Hematopoietic multipotent progenitor cell treated with erythropoietin and hydrocortisone succinate and interleukin-3 and kit ligand, for 6 days (in vitro differentiated cells): ENCODE results near the gene CSPG4.
A peak's percentile ranks its signal among the peaks of the same experiment; 100 is the strongest.

Experiments used
- DNase-seq: peaks from one replicate; pipeline ENCODE4 v3.0.0-alpha.2; 2015

Gene CSPG4

DNA sequence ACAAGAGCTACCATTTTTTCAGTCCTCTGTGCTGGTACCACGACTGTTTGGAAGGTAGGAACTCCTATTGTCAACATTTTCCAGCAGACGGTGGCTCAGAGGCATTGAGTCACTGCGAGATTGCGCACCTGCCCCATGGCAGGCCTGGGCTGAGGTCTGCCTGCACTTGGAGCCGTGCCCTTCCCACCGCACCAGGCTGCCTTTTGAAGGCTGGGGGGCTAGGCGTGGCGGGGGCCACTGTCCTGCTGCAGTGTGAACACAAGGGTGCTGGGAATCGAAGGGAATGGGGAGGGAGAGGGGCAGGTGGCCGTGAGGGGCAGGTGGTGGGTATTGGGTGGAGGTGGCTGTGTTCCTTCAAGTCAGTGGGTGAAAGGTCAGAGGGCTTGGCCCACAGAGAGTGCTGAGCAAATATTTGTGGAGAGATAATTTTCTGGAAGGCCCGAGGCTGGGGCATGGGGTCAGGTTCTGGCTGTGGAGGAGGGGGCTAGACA, 48.7 kb downstream of the CSPG4 start:
- DNase-seq, result no peak

DNA sequence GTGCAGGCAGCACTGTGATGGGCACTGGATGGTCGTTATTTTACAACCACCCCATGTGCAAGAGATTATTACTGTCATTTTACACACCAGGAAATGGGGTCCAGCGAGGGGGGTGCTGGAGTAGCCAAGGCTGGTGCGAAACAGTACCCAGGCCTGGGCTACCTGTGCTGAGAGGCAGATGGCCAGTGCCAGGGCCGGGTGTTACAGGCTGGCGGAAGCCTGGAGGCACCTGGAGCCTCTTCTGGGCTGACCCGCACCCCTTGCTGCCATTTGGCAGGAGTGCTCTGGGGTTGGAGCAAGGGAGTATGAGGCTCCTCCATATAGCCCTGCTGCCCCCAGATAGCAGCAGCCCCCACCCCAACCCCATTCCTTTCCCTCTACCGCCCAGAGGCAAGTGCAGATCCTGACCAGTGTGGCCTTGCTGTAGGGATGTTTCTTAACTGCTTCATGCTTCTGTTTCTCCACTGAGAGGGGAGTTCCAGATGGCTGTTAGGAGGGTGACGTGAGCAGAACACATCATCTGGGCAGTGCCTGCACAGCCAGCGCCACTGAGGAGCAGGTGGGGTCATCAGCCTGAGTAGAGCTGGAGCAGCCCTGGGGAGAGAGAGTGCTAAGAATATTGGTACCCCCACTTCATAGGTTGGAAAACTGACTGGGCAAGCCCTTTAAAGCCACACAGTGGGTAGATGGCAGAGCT, 49.7 kb downstream of the CSPG4 start:
- no peak for DNase-seq

- no peak for DNase-seq
Measured at GRCh38 chr15:75661756-75662140, 50.9 kb downstream of the CSPG4 start.

- DNase-seq, result no peak
Measured at GRCh38 chr15:75661100-75661755, 51.4 kb downstream of the CSPG4 start.

DNA sequence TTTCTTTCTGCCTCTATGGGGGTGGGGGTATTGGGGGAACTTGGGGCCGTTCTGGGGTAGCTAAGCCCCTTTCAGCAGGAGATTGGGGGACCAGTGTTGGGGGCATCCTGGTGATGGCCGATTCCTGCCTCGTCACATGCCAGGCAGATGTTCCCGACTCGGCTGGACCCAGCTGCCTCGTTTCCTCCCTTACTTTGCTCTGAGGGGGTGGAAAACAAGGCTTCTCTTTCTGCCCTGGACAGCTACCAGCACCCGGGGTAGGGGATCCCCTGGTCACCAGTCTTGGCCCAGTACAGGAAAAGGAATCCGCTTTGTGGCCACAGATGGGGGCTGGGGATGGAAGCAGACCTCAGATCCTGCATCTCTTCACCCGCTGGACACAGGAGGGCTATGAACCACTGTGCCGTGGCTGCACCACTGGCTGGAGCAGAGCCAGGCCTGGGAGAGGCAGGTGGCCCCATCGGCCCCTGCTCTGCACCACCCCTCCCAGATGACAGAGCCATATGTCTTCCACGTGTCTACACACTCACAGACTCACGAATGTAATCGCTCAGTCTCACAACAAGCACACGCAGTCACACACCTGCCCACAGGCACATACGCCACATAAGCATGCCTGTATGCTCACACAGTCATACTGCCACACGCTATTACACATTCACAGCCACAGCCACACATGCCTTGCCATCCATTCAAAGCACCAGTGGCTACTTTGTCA, 52.6 kb downstream of the CSPG4 start:
- DNase-seq, result no peak

DNA sequence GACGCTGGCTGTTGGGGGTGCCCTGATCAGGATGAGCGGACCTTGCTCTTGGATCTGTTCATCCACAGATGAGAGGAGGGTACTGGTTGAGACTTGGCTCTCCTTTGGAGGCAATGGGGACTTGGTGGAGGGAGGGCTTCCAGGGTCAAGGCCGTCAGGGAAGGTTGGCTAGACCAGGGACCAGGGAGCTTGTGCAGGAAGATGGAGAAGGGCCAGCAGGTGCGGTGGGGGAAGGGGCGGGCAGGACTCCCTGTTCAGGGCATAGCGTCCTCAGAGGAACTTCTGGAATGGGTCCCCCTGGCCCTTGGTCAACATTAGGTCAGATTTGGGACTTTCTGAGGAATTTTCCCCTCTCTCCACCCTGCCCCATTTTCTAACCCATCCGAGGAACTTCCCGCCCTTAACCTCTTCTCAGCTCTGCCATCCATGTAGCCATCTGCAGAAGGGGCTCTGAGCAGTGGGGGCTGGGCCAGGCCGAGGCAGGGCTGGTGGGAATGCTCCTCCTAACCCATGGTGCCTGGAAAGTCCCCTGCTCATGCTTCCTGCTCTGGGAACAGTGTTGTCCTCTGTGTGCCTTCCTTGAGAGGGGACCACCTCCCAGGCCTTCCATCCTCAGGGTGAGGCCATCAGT, 53.4 kb downstream of the CSPG4 start:
- no peak for DNase-seq

DNA sequence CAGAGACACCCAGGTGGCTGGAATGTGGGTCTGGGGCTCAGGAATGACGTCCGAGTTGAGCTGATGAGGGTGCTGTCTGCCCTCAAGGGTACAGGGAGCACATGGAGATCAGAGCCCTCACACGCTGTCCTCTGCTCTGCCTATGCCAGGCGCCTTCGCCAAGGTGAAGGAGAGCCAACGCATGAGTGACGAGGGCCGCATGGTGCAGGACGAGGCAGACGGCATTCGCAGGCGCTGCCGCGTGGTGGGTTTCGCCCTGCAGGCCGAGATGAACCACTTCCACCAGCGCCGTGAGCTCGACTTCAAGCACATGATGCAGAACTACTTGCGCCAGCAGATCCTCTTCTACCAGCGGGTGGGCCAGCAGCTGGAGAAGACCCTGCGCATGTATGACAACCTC, 55.8 kb downstream of the CSPG4 start:
- DNase-seq, result no peak

DNA sequence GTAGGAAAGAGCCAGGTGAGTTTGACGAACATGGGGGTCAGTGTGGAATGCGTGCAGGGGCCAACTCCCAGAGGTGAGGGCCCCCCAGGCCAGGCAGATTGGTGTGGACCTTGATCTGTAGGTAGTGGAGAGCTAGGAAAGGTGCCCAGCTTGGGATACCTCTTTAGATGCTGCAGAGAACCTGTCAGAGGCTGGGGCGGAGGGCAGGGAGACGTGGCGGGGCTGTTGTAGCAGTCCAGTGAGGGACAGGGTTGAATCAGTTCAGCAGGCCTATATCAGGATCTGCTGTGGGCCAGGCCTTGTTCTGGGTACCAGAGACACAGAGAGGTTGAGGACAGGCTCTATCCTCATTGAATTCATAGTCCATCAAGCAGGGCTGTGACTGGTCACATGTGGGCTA, 56.3 kb downstream of the CSPG4 start:
- no peak for DNase-seq

GRCh38 chr15:75655931-75656330, 56.7 kb downstream of the CSPG4 start:
- DNase-seq, result no peak

DNA sequence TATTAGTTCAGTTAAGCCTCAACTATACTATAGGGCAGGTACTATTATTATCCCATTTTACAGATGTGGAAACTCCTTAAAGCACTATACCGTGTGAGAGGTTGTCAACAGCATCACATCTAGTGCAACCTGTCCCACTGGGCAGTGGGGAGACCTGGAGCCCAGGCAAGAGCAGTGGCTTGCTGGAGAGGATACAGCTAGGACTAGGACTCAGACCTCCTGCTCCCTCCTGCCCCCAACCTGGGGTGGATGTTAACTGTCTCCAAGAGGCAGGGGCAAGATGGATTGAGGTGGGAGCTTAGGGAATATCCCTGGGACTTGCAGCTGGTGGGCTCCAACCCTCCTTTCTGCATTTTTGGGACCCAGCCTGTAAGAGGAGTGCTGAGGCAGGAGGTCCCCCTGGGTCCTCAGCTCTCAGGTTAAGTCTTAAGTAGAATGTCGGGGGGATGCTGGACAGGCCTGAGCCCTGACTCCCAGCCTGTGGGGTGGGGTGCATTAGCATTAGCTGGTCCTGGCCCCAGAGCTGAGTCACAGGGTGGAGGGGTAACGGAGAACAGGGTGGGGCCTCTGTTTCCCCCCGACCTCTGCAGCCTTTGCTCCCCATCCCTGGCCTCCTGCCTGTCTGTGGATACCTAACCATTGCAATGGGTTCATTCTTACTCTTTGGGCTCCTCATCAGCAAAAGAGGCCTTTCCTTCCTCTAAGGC, 58.3 kb downstream of the CSPG4 start:
- no peak for DNase-seq

DNA sequence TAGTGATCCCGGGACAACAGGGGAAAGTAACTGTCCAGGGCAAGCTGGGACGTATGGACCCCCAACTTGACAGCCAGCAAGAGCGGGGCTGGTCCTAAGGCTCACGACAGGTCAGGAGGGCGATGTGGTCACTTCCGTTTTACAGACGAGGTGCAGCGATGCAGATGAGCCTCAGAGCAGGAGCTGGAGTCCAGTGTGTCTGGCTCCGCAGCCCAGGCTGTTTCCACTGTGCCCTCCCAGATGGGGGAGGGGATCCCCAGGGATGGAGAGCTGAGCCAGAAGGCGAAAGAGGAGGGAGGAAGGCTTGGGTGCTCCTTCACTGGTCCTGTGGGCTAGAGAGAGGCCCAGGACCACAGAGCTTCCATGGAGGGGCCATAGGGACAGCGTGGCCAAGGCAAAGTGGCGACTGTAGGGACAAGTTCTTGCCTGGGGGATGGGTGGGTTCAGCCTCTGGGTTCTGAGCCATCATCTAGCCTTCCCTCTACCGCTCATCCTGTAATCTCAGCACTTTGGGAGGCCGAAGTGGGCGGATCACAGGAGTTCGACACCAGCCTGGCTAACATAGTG, 59.2 kb downstream of the CSPG4 start:
- no peak for DNase-seq

DNA sequence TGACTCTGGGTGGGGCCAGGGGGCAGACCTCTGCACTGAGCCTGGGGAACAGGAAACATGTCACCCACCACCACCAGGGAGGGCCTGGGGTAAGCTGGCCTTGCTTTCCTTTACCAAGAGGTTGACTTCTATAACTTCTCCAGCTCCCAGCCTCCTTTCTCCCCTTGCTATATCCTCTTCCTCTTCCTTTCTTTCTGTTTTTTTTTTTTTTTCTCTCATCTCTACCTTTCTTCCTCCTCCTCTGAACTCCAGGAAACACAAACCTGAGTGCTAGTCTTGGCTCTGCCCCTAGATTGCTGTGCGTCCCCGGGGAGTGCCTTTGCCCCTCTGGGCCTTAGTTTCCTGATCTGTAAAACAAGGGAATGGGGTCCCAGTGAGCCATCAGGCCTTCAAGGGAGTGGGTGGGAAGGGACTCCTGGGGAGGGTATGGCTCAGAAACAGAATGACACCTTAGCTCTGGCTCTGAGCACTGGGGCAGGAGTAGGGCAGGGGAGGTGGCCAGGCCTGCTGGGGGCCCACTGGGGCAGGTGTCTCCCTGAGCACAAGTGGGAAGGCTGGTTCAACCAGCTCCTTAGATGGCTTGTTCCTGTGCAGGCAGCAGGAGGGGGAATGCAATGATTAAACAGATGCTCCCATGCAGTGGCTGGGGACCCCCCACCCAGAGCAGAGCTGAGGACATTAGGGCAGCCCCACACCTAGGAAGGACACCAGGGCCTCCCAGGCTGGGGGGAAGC, 60.7 kb downstream of the CSPG4 start:
- no peak for DNase-seq

GRCh38 chr15:75650908-75651809, 61.5 kb downstream of the CSPG4 start:
- no peak for DNase-seq

DNA sequence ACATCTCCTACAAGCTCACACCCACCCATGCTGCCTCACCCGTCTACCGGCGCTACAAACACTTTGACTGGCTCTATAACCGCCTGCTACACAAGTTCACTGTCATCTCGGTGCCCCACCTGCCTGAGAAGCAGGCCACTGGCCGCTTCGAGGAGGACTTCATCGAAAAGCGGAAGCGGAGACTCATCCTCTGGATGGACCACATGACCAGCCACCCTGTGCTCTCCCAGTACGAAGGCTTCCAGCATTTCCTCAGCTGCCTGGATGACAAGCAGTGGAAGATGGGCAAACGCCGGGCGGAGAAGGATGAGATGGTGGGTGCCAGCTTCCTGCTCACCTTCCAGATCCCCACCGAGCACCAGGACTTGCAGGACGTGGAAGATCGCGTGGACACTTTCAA, 62.8 kb downstream of the CSPG4 start:
- no peak for DNase-seq

- no peak for DNase-seq
Measured at GRCh38 chr15:75649045-75649761, 63.4 kb downstream of the CSPG4 start.

DNA sequence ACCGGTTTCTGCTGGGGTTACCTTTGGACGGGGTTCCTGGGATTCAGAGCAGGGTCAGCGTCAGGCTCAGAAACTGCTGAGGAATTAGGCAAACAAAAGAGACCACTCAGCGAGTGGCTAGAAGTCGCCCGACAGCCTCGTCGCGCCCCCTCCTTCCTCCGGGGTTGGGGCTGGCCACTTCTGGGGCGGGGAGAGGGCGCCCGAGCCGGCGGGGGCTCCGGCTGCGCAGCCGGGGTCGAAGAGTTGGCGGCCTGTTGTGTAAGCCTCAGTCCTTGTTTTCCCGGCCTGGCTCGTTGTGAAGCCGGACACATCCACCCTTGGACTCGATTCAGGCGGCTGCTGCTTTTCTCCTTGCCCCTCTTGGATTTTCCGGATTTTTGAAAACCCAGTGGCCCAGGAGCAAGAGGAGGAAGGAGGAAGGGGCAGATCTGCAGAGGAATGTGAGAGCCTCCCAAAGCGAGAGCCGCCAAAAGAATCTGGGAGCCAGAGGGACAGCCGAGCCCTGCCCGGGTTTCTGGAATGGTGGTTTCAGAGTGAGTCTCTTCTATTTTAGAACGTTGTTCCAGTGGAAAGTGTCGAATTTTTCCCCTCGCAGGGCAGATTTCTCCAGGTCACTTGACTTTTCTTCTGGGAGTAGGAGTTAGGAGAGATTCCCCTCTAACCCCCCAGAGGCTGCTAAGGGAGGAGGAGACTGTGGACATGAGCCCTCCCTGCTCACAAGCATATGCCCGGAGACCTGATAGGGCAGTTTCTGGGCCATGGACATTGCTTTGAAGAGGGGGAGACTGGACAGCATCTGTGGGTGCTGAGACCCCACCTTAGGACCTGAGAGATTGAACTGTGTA, 64.3 kb downstream of the CSPG4 start:
- peak; percentile 28 for DNase-seq

DNA sequence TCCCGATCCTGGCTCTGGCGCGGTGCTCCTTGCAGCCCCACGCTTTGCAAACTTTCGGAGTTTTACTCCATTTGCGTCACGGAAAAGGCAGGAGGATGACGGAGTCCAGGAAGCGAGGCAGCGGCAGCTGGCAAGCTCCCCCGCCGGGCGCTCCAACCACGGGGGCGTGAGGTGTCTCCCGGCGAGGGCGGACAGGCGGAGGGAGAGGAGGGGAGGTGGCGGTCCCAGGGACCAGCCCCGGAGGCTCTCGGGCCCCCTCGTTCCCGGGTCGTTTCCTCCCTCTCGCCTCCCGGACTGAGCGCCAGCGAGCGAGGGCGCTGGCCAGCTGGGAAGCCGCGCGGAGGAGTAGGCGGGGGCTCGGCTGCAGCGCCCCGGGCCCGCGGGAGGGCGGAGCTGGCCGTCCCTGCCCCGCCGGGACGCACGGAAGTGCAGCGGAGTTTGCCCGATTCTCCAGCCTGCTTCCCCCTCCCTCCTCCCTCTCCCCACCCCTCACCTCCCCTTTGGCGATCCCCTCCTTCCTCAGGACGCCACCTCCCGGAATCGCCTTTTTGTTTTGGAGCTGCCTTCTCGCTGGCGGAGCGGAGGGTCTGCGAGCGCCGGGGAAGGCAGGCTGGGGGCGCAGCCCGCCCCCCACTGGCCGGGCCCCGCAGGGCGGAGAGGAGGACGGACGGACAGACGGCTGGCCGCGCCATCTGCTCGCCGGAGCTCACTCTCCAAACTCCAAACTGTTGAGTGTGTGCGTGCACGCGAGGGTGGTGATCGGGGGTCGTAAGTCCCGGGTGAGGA, 65.1 kb downstream of the CSPG4 start, which contains the start of gene SNX33:
TSS of gene SNX33 (plus strand) at position 543 of the 786 bp plus-strand sequence. CDS start 1,191 bp downstream, outside the sequence.
- DNase-seq, result peak; percentile 54

- no peak for DNase-seq
Measured at GRCh38 chr15:75646944-75647364, 65.7 kb downstream of the CSPG4 start.
